Vein endothelial cell (primary cell): ENCODE data around the gene SLC38A6. TPM values are rescaled to one million over a fixed set of nuclear protein-coding genes. Genes with fewer than 3 reads are reported as not detected.

Experiments
- small RNA-seq: library from RNA; depleted of rRNA; stranded (forward); fragments of <200 nt; gene quantifications from one replicate; pipeline ENCODE3, GENCODE V24; 2012
- total RNA-seq: library from RNA; depleted of rRNA; stranded (reverse); fragments of >200 nt; gene quantifications from 2 replicates; pipeline ENCODE4 v1.2.3, GENCODE V29; 2012

SLC38A6 gene
- total RNA-seq: 28.4 and 34.4 TPM in 2 replicates

DNA sequence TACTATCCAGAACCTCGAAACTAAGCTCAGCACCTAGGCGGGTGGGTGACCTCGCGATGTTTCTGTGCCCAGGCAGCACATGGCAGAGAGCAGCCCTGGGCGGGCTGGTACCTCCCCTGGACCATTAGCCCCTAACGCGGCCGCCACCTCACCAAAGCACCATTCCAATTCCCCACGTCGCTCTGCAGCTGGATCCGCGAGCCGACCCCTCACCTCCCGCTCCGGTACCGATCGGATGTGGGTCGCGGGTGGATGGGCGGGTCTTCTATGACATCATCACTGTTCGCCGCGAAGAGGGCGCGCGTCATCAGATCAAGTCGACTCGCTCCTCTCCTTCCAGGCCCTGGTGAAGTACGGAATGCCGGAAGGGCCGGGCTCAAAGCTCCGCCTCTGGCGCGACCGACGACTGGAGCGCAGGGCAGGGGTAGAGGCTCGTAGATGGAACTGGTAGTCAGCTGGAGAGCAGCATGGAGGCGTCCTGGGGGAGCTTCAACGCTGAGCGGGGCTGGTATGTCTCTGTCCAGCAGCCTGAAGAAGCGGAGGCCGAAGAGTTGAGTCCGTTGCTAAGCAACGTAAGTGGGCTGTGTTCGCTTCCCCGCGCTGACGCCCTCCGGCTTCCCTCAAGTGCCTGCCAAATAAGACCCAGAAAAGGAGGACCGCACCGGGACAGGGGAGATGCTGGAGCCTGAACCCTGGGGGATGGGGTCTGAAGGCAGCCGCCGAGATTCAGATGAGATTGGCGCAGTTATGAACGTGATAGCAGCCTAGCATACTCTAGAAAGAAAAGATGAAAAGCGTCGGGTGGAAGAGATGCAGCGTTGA lies at the start of gene SLC38A6, which contains the start of gene TRMT5:
SLC38A6 (plus strand) TSS at position 435 of the 822 bp plus-strand sequence; CDS start at position 468, 33 bp downstream.
TRMT5 (minus strand) TSS at position 269 of the 822 bp plus-strand sequence; CDS start at position 163, 106 bp downstream.

Small RNAs within 50 kb of the gene (small RNA-seq; reads per million reads assigned to genes)
- not detected for gene RNU6-398P

Other genes with a start within 250 kb of the SLC38A6 start
- 58.8 and 77.4 TPM in 2 replicates for gene MNAT1, start 246.5 kb upstream of the SLC38A6 start, total RNA-seq
- 6.9 and 11.8 TPM in 2 replicates for gene TRMT5, start 166 bp upstream of the SLC38A6 start, total RNA-seq